ENCODE measurements around the gene EPB41L4A. TPM values are rescaled to one million over a fixed set of nuclear protein-coding genes. Genes with fewer than 3 reads are reported as not detected.
A peak's percentile ranks its signal among the peaks of the same experiment; 100 is the strongest.

EPB41L4A gene
- polyA plus RNA-seq, 3 donors: 21.0 to 26.2 (median 21.8) TPM

DNA sequence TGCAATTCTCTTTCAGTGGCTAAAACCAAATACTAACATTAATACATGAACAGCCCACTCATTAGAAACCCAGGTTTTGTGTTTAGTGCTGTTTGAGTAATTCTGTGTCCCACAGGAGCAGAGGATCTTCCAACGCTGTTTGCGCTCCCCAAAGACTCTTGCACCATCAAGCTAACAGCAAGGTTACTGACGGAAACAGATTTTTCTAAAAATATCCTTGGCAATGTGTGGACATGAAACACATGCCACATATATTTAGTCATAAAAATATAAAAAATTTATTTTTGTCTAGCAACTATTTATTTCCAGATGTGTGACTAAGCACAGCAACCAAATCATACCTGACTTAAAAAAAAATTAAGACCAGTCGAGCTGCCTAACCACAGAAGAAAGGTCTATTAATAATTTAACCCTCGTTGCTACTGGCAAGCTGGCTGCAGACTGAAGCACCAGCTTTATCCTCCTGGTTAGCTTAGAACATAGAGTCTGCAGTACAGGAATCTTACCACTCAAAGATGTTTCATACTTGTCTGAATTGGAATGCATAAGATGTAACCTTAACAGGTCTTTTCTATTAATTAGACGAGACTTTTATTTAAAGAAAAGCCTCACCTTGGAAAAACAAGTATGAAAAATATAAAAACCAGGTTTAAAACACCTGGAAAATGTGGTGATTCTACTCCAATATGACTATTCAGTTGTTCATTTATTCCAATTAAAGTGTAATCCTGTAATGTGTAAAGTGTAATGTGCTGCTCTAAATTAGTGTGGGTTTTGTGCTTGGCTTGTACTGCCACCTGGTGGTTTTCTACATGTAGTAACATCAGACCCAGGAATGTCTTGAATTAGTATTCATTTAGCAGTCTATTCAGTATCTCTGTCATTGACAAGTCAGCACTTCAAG lies 272.5 kb downstream of the EPB41L4A start:
- peak; percentile 47 to 75 (median 65) for DNase-seq (ENCODE audit: extremely low read depth in 1 of 11, low read depth in 9 of 11, low spot score in 4 of 11)

DNA sequence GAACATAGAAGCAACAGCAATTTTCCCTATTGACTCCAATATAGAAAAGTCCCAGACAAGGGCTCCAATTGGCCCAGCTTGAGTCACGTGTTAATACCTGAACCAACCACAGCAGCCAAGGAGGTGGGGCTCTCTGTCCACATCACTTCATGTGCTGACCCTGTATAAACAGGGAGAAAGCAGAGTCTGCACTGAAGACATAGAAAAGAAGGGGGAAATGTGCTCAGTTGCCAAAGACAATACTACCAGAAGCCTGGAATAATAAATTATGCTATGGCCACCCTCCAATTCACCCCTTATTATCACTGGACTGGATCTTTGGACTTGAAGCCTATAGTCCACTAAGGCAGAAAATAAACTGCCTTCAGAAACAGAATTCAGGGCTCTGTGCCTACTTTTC lies 275.4 kb downstream of the EPB41L4A start:
- DNase-seq (ENCODE audit: extremely low read depth in 1 of 11, low read depth in 9 of 11, low spot score in 4 of 11): peak in 3 of 11 donors; percentile 24 to 31 (median 28)

DNA sequence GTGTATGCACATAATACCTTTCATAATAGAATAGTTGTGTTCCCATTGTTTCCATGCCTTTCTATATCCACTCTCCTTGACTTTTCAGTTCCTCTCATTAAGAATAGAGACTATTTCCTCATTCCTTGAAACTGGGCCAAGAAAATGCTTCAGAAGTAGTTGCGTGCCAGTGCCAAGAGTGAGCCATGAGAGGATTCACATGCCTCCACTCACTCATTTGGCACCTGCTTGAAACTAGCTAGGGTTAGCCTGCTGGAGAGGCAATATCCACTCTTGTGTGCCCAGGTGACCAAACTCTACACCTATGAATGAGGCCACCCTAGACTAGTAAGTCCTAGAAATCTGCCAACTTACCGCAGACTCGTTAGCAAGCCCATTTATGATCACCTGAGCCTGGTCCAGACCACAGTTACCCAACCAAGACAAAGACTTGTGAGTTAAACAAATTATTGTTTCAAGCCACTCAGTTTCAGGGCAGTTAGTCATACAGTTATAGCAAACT lies 276.3 kb downstream of the EPB41L4A start:
- no peak for DNase-seq (ENCODE audit: extremely low read depth in 1 of 11, low read depth in 9 of 11, low spot score in 4 of 11)

GRCh38 chr5:112141582-112141981 lies 277.5 kb downstream of the EPB41L4A start:
- no peak for DNase-seq (ENCODE audit: extremely low read depth in 1 of 11, low read depth in 9 of 11, low spot score in 4 of 11)

DNA sequence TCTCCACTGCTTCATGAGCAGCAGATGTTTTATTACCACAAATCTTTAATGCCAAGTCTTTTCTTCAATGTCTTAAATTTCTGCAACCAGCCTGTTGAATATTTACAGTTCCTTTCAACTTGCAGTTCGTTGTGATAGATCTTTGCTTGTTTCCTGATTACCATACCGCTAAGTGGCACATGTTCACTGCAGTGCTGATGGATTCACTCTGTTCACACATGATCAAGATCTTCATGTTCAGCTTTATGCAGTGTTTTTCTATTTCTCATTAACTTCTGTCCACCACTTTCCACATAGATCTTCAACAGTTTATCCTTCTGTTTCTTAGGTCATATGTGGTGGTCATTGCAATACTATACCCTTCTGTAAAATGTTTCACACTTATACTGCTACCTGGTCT lies 280.6 kb downstream of the EPB41L4A start:
- no peak for DNase-seq (ENCODE audit: extremely low read depth in 1 of 11, low read depth in 9 of 11, low spot score in 4 of 11)

DNA sequence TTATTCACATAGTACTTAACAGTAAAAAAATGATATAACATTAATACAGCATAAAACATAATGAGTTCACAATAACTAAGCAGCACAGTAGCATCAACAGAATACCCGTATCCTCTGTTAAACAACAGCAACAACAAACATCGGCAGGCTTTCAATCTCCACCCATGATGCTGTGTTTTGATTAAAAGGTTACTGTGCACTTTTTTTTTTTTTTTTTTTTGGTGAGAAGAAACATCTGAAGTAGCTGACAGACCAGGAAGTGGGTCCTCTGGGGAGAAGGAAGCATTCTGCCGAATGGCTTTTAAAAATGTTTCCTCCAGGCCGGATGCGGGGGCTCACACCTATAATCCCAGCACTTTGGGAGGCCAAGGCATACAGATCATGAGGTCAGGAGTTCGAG lies 282.3 kb downstream of the EPB41L4A start:
- DNase-seq (ENCODE audit: extremely low read depth in 1 of 11, low read depth in 9 of 11, low spot score in 4 of 11): peak in 1 of 11 donors; percentile 24

GRCh38 chr5:112127861-112128260 lies 291.2 kb downstream of the EPB41L4A start:
- DNase-seq (ENCODE audit: extremely low read depth in 1 of 11, low read depth in 9 of 11, low spot score in 4 of 11): no peak

- DNase-seq (ENCODE audit: extremely low read depth in 1 of 11, low read depth in 9 of 11, low spot score in 4 of 11): no peak
Observed at GRCh38 chr5:112126982-112127381, 292.1 kb downstream of the EPB41L4A start.

DNA sequence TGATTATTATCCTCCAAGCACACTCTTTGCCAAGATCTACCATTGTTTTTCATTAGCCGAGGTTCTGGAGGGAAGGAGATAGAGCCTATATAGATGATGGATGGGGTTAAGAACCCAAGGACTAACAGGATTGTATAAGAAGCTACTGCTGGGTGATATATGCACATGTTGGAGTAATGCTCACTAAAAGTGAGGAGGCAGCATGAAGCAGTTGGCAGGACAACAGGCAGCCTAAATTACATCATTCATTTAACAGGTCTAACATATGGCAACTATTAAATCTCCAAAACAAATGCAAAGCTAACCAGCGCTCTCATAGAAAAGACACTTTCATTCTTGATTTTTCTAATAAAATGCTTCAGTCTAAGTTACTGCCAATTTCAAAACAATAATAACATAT lies 293.2 kb downstream of the EPB41L4A start:
- no peak for DNase-seq (ENCODE audit: extremely low read depth in 1 of 11, low read depth in 9 of 11, low spot score in 4 of 11)

DNA sequence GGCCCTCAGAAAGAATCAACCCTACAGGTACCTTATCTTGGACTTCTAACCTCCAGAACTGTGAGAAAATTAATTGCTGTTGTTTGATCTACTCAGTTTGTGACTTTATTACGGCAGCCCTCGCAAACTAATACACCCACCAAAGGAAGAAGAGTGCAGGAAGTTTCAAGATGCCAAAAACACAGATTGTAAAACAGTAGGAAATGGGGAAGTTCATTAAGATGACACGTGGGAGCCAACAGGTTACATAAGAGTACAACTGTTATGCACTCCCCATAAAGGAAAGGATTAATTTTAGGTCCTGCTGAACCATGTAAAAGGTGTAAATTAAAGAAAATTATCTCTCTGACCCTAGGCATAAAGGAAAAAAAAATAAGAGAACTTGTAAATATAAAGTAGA lies 294.3 kb downstream of the EPB41L4A start:
- DNase-seq (ENCODE audit: extremely low read depth in 1 of 11, low read depth in 9 of 11, low spot score in 4 of 11): no peak

GRCh38 chr5:112123086-112123485 lies 296.0 kb downstream of the EPB41L4A start:
- no peak for DNase-seq (ENCODE audit: extremely low read depth in 1 of 11, low read depth in 9 of 11, low spot score in 4 of 11)

DNA sequence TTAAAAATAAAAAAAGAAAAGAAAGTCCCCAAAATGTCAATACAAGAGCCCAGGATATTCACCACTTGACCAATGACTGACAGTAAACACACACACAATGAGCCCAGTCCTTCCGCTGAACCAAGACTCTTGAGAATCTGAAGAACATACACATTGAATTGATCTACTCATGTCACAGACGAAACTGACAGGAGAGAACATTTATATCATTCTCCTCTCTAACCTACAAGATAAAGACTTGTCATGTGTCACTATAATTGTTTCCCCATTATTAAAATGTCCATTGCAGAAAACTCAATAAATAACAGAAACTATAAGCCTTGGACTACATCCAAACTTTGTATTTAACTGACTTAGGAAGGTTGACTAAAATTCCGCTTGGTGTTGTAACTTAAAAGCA lies 296.7 kb downstream of the EPB41L4A start:
- no peak for DNase-seq (ENCODE audit: extremely low read depth in 1 of 11, low read depth in 9 of 11, low spot score in 4 of 11)

GRCh38 chr5:112121258-112121657 lies 297.8 kb downstream of the EPB41L4A start:
- no peak for DNase-seq (ENCODE audit: extremely low read depth in 1 of 11, low read depth in 9 of 11, low spot score in 4 of 11)

GRCh38 chr5:112119969-112120368 lies 299.1 kb downstream of the EPB41L4A start:
- no peak for DNase-seq (ENCODE audit: extremely low read depth in 1 of 11, low read depth in 9 of 11, low spot score in 4 of 11)

- DNase-seq (ENCODE audit: extremely low read depth in 1 of 11, low read depth in 9 of 11, low spot score in 4 of 11): no peak
Observed at GRCh38 chr5:112119508-112119907, 299.6 kb downstream of the EPB41L4A start.

DNA sequence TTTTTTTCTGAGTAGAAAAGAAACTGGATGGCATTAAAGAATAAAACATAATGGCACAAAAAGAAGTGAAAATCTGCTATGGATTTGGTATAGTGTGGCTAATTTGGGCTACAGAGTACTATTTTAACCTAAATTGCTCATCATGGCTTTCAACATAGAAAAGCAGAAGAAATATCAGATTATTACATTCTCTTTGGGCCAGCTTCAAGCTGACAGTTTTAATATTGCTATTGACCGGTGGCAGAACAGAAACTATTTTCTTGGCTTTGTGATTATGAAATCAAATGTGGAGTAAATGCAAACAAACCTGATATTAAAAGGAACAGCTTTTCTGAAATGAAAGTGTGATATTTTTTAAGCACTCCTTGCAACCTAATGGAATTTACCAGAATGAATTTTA lies 301.5 kb downstream of the EPB41L4A start:
- DNase-seq (ENCODE audit: extremely low read depth in 1 of 11, low read depth in 9 of 11, low spot score in 4 of 11): no peak

DNA sequence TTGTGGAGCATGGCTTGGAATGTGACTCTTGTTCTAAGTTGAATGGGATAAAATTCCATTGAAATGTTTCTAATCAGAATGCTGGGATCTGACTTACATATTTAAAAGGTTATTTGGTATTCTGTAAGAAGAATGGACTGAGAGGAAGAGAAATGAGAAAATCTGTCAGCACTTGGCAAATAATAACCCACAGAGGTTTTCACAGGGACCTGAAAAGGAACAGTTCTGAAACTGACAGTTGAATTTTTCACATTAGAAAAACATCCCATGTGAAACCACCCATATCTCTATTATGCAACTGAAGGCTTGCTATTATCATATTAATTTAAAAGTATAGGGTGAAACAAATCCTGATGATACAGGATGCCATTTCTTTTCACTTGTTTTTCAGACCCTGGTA lies 302.7 kb downstream of the EPB41L4A start:
- no peak for DNase-seq (ENCODE audit: extremely low read depth in 1 of 11, low read depth in 9 of 11, low spot score in 4 of 11)

GRCh38 chr5:112113565-112113964 lies 305.5 kb downstream of the EPB41L4A start:
- DNase-seq (ENCODE audit: extremely low read depth in 1 of 11, low read depth in 9 of 11, low spot score in 4 of 11): no peak

Measured in renal cortex interstitium (tissue), 11 donors.